ENCODE data around the gene DTYMK.

The DTYMK gene

GRCh38 chr2:241689306-241689705 lies 2.7 kb upstream of the DTYMK start:
- no peak overlapping the region for H3K27ac ChIP-seq
- TF ChIP-seq ZFX (IDR thresholded peaks at IDR 0.05) (no peak), CTCF (conservative IDR thresholded peaks at IDR 0.05) (no peak)

GRCh38 chr2:241686324-241686649 lies 328 bp downstream of the DTYMK start:
- H3K27ac ChIP-seq = peak overlapping the region; percentile 99
- TF ChIP-seq ZFX (IDR thresholded peaks at IDR 0.05) (no peak), CTCF (conservative IDR thresholded peaks at IDR 0.05) (no peak)

- no peak overlapping the region for H3K27ac ChIP-seq
- TF ChIP-seq CTCF (conservative IDR thresholded peaks at IDR 0.05) (no peak), ZFX (IDR thresholded peaks at IDR 0.05) (no peak)
Measured at GRCh38 chr2:241680827-241681599, 5.6 kb downstream of the DTYMK start.

GRCh38 chr2:241680044-241680443 lies 6.6 kb downstream of the DTYMK start:
- no peak for TF ChIP-seq CTCF (conservative IDR thresholded peaks at IDR 0.05)
- TF ChIP-seq ZFX (IDR thresholded peaks at IDR 0.05) = no peak
- no peak overlapping the region for H3K27ac ChIP-seq

GRCh38 chr2:241678784-241679540 lies 7.7 kb downstream of the DTYMK start:
- no peak for TF ChIP-seq CTCF (conservative IDR thresholded peaks at IDR 0.05)
- no peak overlapping the region for H3K27ac ChIP-seq

- no peak overlapping the region for H3K27ac ChIP-seq
- no peak for TF ChIP-seq CTCF (conservative IDR thresholded peaks at IDR 0.05)
Measured at GRCh38 chr2:241678307-241678706, 8.3 kb downstream of the DTYMK start.

GRCh38 chr2:241677392-241677791 lies 9.2 kb downstream of the DTYMK start:
- no peak for TF ChIP-seq ZFX (IDR thresholded peaks at IDR 0.05)
- TF ChIP-seq CTCF (conservative IDR thresholded peaks at IDR 0.05) = no peak
- H3K27ac ChIP-seq = no peak overlapping the region
